ENCODE measurements around the gene GPRC6A.

Gene GPRC6A

DNA sequence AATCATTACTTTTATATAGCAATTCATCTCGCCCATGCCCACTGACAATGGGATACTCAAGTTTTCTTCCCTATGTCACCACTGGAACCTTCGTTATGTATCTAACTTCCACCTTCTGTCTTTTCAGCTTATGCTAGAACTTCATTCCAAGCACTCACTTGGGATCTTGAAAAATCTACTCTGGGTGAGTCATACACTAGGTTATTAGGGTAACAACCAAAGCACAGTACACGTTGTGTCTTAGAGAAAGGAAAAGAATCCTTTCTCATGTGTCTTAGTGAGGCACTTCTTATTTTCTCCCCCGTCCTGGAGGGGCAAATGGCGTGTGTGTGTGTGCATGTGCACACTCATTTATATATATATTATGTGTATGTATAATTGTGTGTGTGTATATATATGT lies 45.0 kb downstream of the GPRC6A start:
- DNase-seq: no peak

DNA sequence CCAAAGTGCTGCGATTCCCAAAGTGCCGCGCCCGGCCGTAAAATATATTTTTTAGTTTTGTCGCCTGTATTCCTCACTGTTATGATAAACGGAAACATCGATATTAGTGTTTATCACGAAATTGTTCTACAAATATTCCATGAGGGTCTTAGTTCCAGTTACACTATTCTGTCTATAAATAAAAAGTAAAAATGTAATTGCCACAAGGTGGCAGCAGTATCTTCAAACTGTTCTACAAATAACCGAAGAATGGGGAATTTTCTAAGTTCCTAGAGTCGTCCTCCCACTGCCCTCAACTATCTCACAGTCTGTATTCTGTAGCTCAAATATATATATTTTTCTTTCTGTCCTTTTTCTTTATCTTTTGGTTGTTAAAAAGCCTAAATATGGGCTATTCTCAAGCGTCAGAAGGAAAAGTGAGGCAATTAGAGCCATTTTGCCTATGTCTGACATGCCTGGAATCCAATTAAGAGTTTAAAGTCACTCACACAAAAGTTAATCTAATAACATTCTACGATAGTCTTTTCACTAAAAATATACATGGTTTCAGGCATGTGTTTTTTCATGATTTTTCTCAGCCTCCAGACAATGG lies 49.2 kb downstream of the GPRC6A start:
- DNase-seq: no peak

DNA sequence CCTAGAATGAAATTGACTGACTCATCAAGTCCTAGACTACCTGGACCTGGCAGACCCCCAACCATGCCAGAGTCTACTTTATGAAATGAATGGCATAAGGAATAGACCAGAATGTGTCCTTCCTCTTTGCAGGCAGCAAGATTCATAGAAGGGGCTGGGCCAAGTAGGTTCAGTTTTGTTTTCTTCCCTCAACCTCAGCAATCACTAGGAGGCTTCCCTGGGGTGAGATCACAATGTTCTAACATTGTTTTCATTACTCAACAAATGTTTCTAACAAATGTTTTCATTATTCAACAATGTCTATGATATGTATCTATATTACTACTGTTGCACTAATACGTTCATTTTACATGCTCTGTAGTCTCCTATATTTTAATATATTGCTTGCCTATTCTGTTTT lies 55.0 kb downstream of the GPRC6A start:
- no peak for DNase-seq

DNA sequence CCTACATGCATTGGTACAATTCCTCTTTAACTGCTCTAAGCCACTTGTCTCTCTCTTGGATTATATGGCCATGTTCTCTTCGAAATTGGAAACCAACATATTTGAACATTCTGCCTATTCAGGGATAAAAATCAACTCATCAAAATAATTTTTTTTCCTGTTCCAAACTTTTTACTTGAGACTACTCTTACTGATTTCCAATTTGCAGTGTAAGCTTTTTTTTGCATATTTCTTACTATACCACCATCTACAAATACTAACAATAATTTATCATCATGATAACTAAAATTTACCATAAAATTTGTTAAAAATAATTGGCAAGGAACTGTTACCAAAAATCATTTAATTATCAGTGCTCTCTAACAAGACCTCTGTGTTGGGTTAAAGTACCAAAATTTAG lies 56.4 kb downstream of the GPRC6A start:
- DNase-seq: no peak

DNA sequence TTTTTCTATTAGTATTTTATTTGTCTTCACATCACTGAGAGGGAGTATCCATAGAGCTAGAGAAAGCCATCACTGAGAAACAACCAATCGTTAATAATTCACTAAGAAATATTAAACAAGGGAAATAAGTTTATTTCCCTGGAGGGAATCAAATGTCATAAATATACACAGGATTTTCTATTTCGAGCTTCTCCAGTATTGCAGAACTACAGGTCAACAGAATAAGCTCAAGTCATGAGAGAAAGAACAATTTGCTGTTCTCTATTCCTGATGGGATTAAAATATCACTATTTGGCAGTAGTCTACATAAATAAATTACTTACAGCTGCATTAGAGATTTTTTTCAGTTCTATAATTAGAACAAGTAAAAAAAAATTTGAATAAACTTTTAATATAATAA lies 61.2 kb downstream of the GPRC6A start:
- no peak for DNase-seq

DNA sequence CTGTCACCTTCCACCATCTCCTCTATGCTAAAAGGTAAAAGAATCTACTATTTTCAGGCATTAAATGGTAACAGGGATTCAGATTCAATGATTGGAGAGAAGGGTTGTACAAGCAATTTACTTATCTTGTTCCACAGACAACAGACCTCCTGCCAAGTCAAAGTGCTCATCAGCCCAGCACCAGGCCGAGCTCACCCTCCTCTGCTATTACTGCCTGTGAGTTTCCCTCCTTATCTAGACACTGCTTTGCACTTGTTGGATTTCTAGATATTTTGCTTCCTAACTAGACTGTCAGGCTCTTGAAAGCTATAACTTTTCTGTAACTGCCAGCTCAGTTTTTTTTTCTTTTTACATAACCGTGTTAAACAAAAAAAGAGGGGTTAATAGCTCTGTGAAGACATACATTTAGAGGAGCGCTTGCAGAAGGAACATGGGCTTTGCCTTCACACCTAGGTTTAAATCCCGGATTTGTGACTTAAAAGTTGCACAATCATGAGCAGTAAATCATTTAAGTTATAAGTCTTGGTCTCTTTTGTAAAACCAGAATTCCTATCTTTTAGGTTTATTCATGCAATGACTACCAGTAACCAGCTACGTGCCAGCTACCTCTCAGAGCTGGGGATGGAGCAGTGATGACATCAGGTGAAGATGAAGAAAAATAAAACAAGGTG lies 62.2 kb downstream of the GPRC6A start:
- no peak for DNase-seq

DNA sequence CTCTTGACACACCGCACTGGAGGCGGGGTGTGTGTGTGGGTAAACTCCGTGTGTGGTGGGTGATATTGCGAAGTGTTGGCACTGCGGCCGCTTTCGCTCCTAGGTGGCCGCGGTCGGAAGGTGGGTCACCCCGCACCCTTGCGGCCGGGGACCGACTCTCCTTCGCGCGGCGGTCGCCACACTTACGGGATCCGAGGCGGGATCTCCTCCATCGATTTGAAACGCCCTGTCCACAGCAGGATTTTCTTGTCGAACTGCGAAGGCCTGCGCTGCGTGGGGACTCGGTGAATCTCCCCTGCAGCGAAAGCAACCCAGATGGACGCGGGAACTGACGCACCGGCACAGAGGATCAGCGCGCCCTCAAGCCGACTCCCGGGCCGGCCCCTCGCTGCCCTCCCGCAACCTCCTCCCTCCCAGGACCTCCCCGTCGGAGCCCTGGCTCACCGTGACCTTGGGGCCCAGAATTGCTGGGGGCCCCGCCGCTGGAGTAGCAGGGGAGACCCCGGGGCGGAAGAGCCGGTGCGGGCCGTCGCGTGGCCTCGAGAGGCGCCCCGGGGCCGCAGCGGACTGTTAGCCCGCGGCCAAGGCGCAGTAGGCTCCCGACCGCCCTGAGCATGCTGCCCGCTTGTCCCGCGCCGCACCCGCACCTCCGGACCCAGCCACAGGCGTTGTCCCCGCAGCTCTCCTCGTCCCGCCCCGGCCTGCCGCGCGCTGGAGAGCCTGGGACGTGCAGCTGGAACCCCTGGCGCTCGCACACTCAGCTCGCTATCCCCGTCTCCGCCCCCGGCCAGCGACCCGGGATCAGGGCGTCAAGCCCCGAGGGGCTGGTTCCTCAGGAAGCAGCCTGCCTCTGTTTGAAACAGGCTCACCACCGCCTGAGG lies 63.7 kb downstream of the GPRC6A start, which contains the start of gene FAM162B:
TSS of gene FAM162B (minus strand) at position 759 of the 881 bp plus-strand sequence. CDS start at position 616, 143 bp downstream.
- DNase-seq: no peak

DNA sequence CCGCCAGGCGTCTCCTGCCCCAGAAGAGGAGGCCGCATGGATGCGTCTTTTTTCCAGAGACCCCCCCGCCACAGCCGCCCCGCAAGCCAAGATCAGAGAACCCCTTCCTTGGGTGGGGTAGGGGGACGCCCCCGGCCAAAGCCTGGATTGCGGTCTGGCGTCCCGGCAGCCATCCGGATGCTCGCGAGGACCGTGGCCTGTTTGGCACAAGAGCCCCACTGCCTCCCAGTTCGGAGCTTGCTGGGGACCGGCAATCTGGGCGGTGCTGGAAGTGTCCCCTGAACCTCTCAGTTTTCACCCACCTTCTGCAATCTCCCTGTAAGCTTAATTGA lies 64.3 kb downstream of the GPRC6A start:
- DNase-seq: no peak

DNA sequence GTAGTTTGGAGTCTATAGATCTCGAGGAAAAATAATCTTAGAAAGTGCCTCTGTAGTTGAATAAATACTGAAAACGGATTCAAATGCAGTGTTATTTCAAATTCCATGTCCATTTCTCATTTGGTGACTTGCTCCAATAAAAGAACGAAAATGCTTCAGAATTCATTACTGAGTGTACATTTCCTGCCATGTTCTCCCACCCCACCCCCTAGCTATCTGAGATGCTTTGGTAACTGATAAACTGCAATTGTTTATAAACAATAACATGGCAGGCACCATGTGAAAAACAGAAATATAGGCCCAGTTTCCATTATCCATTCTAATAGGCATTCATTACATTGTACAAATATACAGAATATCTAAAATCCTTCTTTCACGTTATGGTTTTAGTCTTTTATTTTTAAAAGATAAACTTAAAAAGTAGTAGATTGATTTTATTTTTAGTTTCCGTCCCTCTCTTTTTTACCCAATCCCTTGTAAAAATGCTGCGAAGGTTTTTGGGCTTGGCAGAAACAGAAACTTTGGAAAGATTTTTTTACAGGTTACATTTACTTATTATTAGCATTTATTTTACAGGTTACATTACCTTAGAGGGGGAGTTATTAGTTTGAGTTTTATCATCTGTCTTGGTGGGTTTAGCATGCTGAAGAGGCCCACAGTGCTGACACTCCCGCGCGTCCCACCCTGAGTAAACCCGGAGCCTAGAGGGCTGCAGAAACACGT lies 64.8 kb downstream of the GPRC6A start:
- no peak for DNase-seq

DNA sequence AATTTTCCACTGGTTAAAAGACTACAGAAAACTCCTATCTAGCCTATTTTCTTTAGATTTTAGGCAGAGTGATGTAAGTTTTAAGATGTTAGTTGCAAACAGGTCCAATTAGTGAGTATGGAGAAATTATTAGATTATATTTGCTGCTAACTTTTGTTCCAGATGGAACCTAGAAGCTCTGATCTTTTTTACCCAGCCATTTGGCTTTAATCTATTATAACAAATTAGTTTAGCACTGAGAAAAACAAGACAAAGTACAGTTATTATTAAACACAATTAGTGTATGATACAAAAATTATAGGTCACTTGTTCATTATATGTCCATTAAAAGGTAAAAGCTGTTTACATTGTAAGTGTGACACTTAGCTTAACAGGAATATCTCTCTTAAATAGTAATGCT lies 65.8 kb downstream of the GPRC6A start:
- no peak for DNase-seq

DNA sequence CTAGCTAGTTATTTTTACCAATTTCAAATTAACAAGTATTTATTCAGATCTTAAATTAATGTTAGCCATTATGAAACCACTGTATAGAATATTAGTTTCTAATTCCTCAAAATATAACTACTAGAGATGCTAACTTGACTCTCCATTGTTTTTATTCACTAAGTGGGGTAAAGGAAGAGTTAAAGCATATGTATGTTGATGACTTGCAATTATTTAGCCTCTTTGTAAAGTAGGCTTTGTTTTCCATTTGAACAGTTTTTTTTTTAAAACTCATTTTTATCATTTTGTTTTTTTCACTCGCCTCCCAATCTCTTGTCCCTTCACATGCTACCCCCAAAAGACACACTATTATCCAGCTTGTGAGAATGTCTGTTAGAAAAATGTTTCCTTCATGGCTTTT lies 66.6 kb downstream of the GPRC6A start:
- DNase-seq: no peak

DNA sequence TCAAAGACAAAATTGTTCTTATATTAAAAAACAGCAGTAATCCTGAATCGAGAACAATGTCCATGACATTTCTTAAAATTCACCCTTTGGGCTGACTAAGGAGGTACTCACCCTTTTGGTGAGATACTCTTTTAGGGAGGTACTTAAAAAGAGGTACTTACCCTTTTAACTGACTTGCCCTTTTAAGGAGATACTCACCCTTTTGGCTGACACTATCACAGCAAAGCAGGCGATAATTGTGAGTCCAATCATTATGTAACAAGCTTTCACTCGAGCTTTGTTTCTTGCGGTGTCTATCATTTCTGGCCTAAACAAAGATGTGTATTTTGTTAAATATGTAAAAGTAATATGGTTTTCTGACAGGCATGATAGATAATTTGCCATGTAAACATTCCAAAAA lies 67.1 kb downstream of the GPRC6A start:
- no peak for DNase-seq

DNA sequence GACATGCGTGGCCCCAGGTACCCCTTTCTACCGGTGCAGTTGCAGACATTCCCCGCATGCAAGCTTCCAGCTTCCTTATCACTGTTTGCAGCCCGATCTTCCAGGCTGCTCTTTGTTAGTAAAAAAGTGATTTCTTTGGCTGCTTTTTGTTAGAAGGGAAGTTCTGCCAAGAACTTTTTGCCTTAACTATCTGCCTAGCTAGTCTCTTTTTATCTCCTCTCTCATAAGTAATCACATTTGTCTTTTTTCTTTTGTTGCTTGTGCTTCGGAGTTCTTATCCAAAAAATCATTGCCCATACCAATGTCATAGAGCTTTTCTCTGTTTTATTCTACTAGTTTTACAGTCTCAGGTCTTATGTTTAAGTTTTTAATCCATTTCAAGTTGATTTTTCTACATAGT lies 83.7 kb downstream of the GPRC6A start:
- DNase-seq: no peak
